ENCODE results near the gene PC.

GRCh38 chr11:66857234-66857926 lies 100.8 kb downstream of the PC start:
- TF ChIP-seq CTCF (IDR thresholded peaks at IDR 0.05): no peak
- TF ChIP-seq POLR2A (IDR thresholded peaks at IDR 0.05): no peak
- no peak for TF ChIP-seq POLR2AphosphoS5 (IDR thresholded peaks at IDR 0.05)
- no peak for TF ChIP-seq EP300 (IDR thresholded peaks at IDR 0.05)
